SU-DHL-6 (cell line): ENCODE results near the gene RCAN1.

Source experiments
- H2AFZ ChIP-seq: fragments of 200-600 bp; sonication (generic); 2 replicates; pipeline ENCODE4 v1.6.1; 2014; ENCODE audit warnings: low read depth, mild to moderate bottlenecking, moderate library complexity, mixed read lengths, antibody characterized with exemption, low read length; ENCODE audit not compliant: severe bottlenecking
- H3F3A ChIP-seq: fragments of 200-600 bp; shearing (Covaris generic); 2 replicates; pipeline ENCODE4 v1.6.0; 2016; ENCODE audit warnings: antibody characterized with exemption, mild to moderate bottlenecking; ENCODE audit not compliant: insufficient read depth
- H3K27ac ChIP-seq: fragments of 200-600 bp; sonication (generic); 2 replicates; pipeline ENCODE4 v1.5.1; 2016; ENCODE audit warnings: low read depth, mild to moderate bottlenecking, low read length, moderate library complexity, mixed read lengths
- H3K27me3 ChIP-seq: fragments of 200-600 bp; sonication (generic), shearing (Covaris generic); 2 replicates; pipeline ENCODE4 v1.6.0; 2014; ENCODE audit warnings: mild to moderate bottlenecking, low read length
- H3K36me3 ChIP-seq: fragments of 200-600 bp; sonication (generic); 2 replicates; pipeline ENCODE4 v1.6.1; 2014; ENCODE audit warnings: mild to moderate bottlenecking, low read length, mixed read lengths
- H3K4me2 ChIP-seq: fragments of 300-600, 200-600 bp; shearing (Covaris generic), sonication (generic); 2 replicates; pipeline ENCODE4 v1.6.0; 2014; ENCODE audit warnings: low read length, low read depth, mild to moderate bottlenecking; ENCODE audit not compliant: poor library complexity, severe bottlenecking
- H3K4me3 ChIP-seq: fragments of 200-600 bp; sonication (generic); 2 replicates; pipeline ENCODE4 v1.5.1; 2014; ENCODE audit warnings: antibody characterized with exemption, low read length, mild to moderate bottlenecking, mixed read lengths; ENCODE audit not compliant: insufficient read depth, poor library complexity, severe bottlenecking
- H3K79me2 ChIP-seq: fragments of 200-600 bp; sonication (generic); 2 replicates; pipeline ENCODE4 v1.6.1; 2014; ENCODE audit warnings: mild to moderate bottlenecking, low read length, moderate library complexity; ENCODE audit not compliant: insufficient read depth
- H3K9ac ChIP-seq: fragments of 200-600 bp; sonication (generic); 2 replicates; pipeline ENCODE4 v1.7.0; 2014; ENCODE audit warnings: mild to moderate bottlenecking, low read length
- H3K9me2 ChIP-seq: fragments of 200-600 bp; sonication (generic); replicated peaks from 2 replicates; pipeline ENCODE4 v1.6.1; 2014; ENCODE audit warnings: low read length; ENCODE audit not compliant: insufficient read depth
- H3K9me3 ChIP-seq: fragments of 200-600 bp; sonication (generic); 2 replicates; pipeline ENCODE4 v1.6.1; 2014; ENCODE audit warnings: low read length, mixed read lengths; ENCODE audit not compliant: insufficient read depth
- H4K20me1 ChIP-seq: fragments of 200-600 bp; sonication (generic); 2 replicates; pipeline ENCODE4 v1.6.1; 2014; ENCODE audit warnings: low read depth, mild to moderate bottlenecking, antibody characterized with exemption, low read length, moderate library complexity, mixed read lengths
- CTCF ChIP-seq: fragments of 200-600 bp; sonication (generic); IDR thresholded peaks from one replicate; pipeline ENCODE4 v1.5.1; 2017; ENCODE audit warnings: antibody characterized with exemption, mild to moderate bottlenecking, low read length, moderate library complexity; ENCODE audit not compliant: insufficient read depth, poor library complexity, severe bottlenecking
- EZH2phosphoT487 ChIP-seq: fragments of 200-600 bp; sonication (generic), shearing (Covaris generic); conservative IDR thresholded peaks from 2 replicates; pipeline ENCODE4 v1.6.1; 2018; ENCODE audit warnings: mild to moderate bottlenecking, antibody characterized with exemption, low read length, moderate library complexity, mixed read lengths

The RCAN1 gene

GRCh38 chr21:34596561-34597271 lies 18.2 kb downstream of the RCAN1 start:
- Histone ChIP-seq H3K27ac (no peak overlapping the region), H3K27me3 (no peaks in the 10 kb centered on the region), H3K9me2 (no peaks in the 10 kb centered on the region), H3K36me3 (no peaks in the 10 kb centered on the region), H3K4me2 (no peak overlapping the region), H3K9ac (no peak overlapping the region), H3F3A (no peaks in the 10 kb centered on the region), H2AFZ (no peak overlapping the region), H3K79me2 (no peaks in the 10 kb centered on the region), H4K20me1 (peaks cover 4% of the 10 kb centered on the region; the same call in 1 of the 2 replicates), H3K9me3 (no peaks in the 10 kb centered on the region), H3K4me3 (no peak overlapping the region)
- no peak for TF ChIP-seq EZH2phosphoT487
- no peak for TF ChIP-seq CTCF

GRCh38 chr21:34595457-34595856 lies 19.5 kb downstream of the RCAN1 start:
- Histone ChIP-seq H3K9ac (no peak overlapping the region), H2AFZ (no peak overlapping the region), H3K27me3 (no peaks in the 10 kb centered on the region), H3K36me3 (no peaks in the 10 kb centered on the region), H3K79me2 (no peaks in the 10 kb centered on the region), H3F3A (no peaks in the 10 kb centered on the region), H3K9me3 (no peaks in the 10 kb centered on the region), H3K27ac (no peak overlapping the region), H3K4me2 (no peak overlapping the region), H4K20me1 (peaks cover 4% of the 10 kb centered on the region; the same call in 1 of the 2 replicates), H3K4me3 (no peak overlapping the region), H3K9me2 (no peaks in the 10 kb centered on the region)
- no peak for TF ChIP-seq EZH2phosphoT487
- no peak for TF ChIP-seq CTCF

GRCh38 chr21:34594566-34595234 lies 20.2 kb downstream of the RCAN1 start:
- Histone ChIP-seq H4K20me1 (peaks cover 4% of the 10 kb centered on the region; the same call in 1 of the 2 replicates), H3K9ac (no peak overlapping the region), H3K79me2 (no peaks in the 10 kb centered on the region), H3K27ac (no peak overlapping the region), H3K4me3 (no peak overlapping the region), H3K27me3 (no peaks in the 10 kb centered on the region), H2AFZ (no peak overlapping the region), H3K9me2 (no peaks in the 10 kb centered on the region), H3K9me3 (no peaks in the 10 kb centered on the region), H3K4me2 (no peak overlapping the region), H3K36me3 (no peaks in the 10 kb centered on the region), H3F3A (no peaks in the 10 kb centered on the region)
- TF ChIP-seq CTCF (no peak), EZH2phosphoT487 (no peak)
